SU-DHL-6 (cell line): ENCODE measurements around the gene CGREF1.

Experiments
- CTCF ChIP-seq: fragments of 200-600 bp; sonication (generic); IDR thresholded peaks from one replicate; pipeline ENCODE4 v1.5.1; 2017; ENCODE audit warnings: antibody characterized with exemption, mild to moderate bottlenecking, low read length, moderate library complexity; ENCODE audit not compliant: insufficient read depth, poor library complexity, severe bottlenecking
- EZH2phosphoT487 ChIP-seq: fragments of 200-600 bp; sonication (generic), shearing (Covaris generic); conservative IDR thresholded peaks from 2 replicates; pipeline ENCODE4 v1.6.1; 2018; ENCODE audit warnings: mild to moderate bottlenecking, antibody characterized with exemption, low read length, moderate library complexity, mixed read lengths

GRCh38 chr2:27050996-27051901 lies 67.7 kb downstream of the CGREF1 start, which contains the start of gene AGBL5:
- no peak for TF ChIP-seq CTCF
- no peak for TF ChIP-seq EZH2phosphoT487
